HG02938 (cell line): Measurements from ENCODE around the gene DNAJA2.

Experiments
- ATAC-seq: cut with Tn5 transposase; IDR thresholded peaks from one replicate; pipeline ENCODE4 v1.9.1; 2021; ENCODE audit warnings: mild to moderate bottlenecking, moderate library complexity; ENCODE audit not compliant: unreplicated experiment

The DNAJA2 gene

GRCh38 chr16:46906360-46907060 lies 67.0 kb downstream of the DNAJA2 start:
- ATAC-seq = no peak
